ENCODE measurements around the gene CEMIP. TPM values are rescaled to one million over a fixed set of nuclear protein-coding genes. Genes with fewer than 3 reads are reported as not detected.

The CEMIP gene
- total RNA-seq, 4 donors from 2014 or later, result 5.4 to 9.2 (median 8.7) TPM

- TF ChIP-seq EP300 (IDR thresholded peaks at IDR 0.05), result no peak
- TF ChIP-seq, protein P1, sequence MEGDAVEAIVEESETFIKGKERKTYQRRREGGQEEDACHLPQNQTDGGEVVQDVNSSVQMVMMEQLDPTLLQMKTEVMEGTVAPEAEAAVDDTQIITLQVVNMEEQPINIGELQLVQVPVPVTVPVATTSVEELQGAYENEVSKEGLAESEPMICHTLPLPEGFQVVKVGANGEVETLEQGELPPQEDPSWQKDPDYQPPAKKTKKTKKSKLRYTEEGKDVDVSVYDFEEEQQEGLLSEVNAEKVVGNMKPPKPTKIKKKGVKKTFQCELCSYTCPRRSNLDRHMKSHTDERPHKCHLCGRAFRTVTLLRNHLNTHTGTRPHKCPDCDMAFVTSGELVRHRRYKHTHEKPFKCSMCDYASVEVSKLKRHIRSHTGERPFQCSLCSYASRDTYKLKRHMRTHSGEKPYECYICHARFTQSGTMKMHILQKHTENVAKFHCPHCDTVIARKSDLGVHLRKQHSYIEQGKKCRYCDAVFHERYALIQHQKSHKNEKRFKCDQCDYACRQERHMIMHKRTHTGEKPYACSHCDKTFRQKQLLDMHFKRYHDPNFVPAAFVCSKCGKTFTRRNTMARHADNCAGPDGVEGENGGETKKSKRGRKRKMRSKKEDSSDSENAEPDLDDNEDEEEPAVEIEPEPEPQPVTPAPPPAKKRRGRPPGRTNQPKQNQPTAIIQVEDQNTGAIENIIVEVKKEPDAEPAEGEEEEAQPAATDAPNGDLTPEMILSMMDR (IDR thresholded peaks at IDR 0.05), result no peak
- no peak for TF ChIP-seq POLR2AphosphoS5 (IDR thresholded peaks at IDR 0.05)
- no peak for TF ChIP-seq POLR2A (IDR thresholded peaks at IDR 0.05)
- Histone ChIP-seq H3K4me1 (peaks cover 4% of the 10 kb centered on the region), H3K4me3 (no peak overlapping the region), H3K27me3 (no peaks in the 10 kb centered on the region), H3K9me3 (no peaks in the 10 kb centered on the region), H3K36me3 (no peaks in the 10 kb centered on the region), H3K27ac (no peak overlapping the region)
- 97% methylated on average over 2 of the region's 2 CpGs for WGBS
- DNase-seq (ENCODE audit: low spot score in 2 of 2), result no peak
Observed at GRCh38 chr15:80895965-80896364, 116.8 kb downstream of the CEMIP start.

DNA sequence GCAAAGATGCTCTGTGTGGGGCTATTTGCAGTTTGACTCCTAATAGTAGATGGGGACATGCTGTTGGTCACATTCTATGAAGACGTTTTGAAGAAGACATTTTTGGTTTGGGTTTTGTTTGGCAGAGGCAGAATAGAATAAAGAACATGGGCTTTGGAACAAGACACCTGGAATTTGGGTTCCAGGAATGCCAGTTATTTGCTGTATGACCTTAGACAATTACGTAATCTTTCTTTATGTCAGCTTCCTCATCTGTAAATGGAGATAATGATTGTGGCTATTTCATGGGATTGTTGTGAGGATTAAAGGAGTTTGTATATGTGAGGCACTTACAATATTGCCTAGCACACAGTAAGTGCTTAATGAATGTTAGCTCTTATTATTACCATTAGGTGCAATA, 118.9 kb downstream of the CEMIP start:
- Histone ChIP-seq H3K36me3 (no peaks in the 10 kb centered on the region), H3K9me3 (no peaks in the 10 kb centered on the region), H3K27me3 (no peaks in the 10 kb centered on the region), H3K4me3 (no peak overlapping the region), H3K27ac (no peak overlapping the region), H3K4me1 (peaks cover 4% of the 10 kb centered on the region)
- no peak for DNase-seq (ENCODE audit: low spot score in 2 of 2)
- 88% methylated on average over 2 of the region's 2 CpGs for WGBS
- TF ChIP-seq, protein P1 (IDR thresholded peaks at IDR 0.05), result no peak
- TF ChIP-seq POLR2A (IDR thresholded peaks at IDR 0.05) (no peak), EP300 (IDR thresholded peaks at IDR 0.05) (no peak), POLR2AphosphoS5 (IDR thresholded peaks at IDR 0.05) (no peak)

- no peak for TF ChIP-seq POLR2AphosphoS5 (IDR thresholded peaks at IDR 0.05)
- TF ChIP-seq, protein P1 (IDR thresholded peaks at IDR 0.05), result no peak
- TF ChIP-seq POLR2A (IDR thresholded peaks at IDR 0.05), result no peak
- no peak for TF ChIP-seq EP300 (IDR thresholded peaks at IDR 0.05)
- H3K4me3 ChIP-seq, result no peak overlapping the region
- no peaks in the 10 kb centered on the region for H3K27me3 ChIP-seq
- H3K36me3 ChIP-seq, result peaks cover 4% of the 10 kb centered on the region
- 96% methylated on average over 10 of the region's 10 CpGs for WGBS
- DNase-seq (ENCODE audit: low spot score in 2 of 2), result no peak
- no peaks in the 10 kb centered on the region for H3K4me1 ChIP-seq
- no peak overlapping the region for H3K27ac ChIP-seq
- H3K9me3 ChIP-seq, result no peaks in the 10 kb centered on the region
Observed at GRCh38 chr15:80902298-80902801, 123.2 kb downstream of the CEMIP start.

DNA sequence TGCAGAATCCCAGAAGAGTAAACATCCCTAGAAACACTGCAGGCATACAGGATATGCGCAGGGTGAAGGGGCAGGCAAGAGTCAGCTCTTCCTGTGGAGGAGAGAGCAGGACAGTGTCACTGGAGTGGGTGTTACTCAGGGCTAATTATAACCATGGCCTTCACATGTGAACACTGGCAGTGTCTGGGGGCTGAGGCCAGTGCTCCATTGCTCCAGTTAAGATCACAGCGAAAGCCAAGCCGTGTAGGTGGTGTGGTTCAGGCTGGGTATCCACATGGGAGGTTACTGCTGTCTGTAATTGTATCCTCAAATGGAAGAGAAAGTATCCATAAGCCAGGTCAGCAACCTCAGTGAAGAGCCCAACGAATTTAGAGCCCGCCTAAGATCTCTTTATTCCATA, 125.8 kb downstream of the CEMIP start:
- 74% methylated on average over 5 of the region's 5 CpGs for WGBS
- Histone ChIP-seq H3K36me3 (peaks cover 18% of the 10 kb centered on the region), H3K27me3 (no peaks in the 10 kb centered on the region), H3K27ac (no peak overlapping the region), H3K4me1 (no peaks in the 10 kb centered on the region), H3K9me3 (no peaks in the 10 kb centered on the region), H3K4me3 (no peak overlapping the region)
- DNase-seq (ENCODE audit: low spot score in 2 of 2), result no peak
- TF ChIP-seq EP300 (IDR thresholded peaks at IDR 0.05) (no peak), POLR2AphosphoS5 (IDR thresholded peaks at IDR 0.05) (no peak), POLR2A (IDR thresholded peaks at IDR 0.05) (no peak)
- TF ChIP-seq, protein P1 (IDR thresholded peaks at IDR 0.05), result no peak

DNA sequence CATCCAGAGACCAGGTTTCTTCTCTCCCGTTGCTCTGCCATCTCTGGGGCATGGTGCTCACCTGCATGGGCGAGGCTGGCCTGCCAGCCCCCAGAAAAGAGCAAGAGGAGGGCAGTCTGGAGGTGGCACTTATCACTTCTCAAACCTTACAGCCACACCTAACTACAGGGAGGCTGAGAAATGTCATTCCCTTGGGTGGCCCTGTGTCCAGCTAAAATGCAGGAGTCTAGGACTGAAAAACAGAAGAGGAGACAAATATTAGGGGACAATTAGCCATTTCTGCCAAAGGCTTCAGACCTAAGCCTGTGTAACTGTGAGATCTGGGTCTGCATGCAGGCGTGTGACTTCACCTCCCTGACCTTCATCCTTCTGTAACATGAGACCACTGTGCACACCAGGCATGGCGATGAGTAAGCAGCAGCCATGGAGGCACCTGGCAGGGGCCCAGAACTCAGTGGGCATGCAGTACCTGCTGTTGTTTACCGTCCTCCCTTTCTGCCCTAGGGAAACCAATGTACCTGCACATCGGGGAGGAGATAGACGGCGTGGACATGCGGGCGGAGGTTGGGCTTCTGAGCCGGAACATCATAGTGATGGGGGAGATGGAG, 127.1 kb downstream of the CEMIP start:
- WGBS, result 91% methylated on average over 10 of the region's 11 CpGs
- no peak for DNase-seq (ENCODE audit: low spot score in 2 of 2)
- no peak for TF ChIP-seq POLR2A (IDR thresholded peaks at IDR 0.05)
- TF ChIP-seq, protein P1 (IDR thresholded peaks at IDR 0.05), result no peak
- no peak for TF ChIP-seq EP300 (IDR thresholded peaks at IDR 0.05)
- no peak for TF ChIP-seq POLR2AphosphoS5 (IDR thresholded peaks at IDR 0.05)
- Histone ChIP-seq H3K4me3 (no peak overlapping the region), H3K27ac (no peak overlapping the region), H3K4me1 (no peaks in the 10 kb centered on the region), H3K27me3 (no peaks in the 10 kb centered on the region), H3K36me3 (peaks cover 20% of the 10 kb centered on the region), H3K9me3 (no peaks in the 10 kb centered on the region)
